Testis (tissue), 2 donors: Measurements from ENCODE around the gene ZNF865.

Source experiments
- POLR2A ChIP-seq: fragments of 450-650 bp; IDR thresholded peaks from one replicate; pipeline ENCODE4 v1.6.1; 2017; ENCODE audit warnings: antibody characterized with exemption, mild to moderate bottlenecking, moderate library complexity
- TF ChIP-seq, protein P1 (sequence below), 3 experiments: fragments of 450-650 bp in 2 of 3; fragments of 200-600 bp in 1 of 3; sonication (generic) in 1 of 3; IDR thresholded peaks; one replicate each; pipeline ENCODE4 v1.5.1; 2016 to 2019; ENCODE audit warnings: antibody characterized with exemption in 3 of 3, mild to moderate bottlenecking in 2 of 3, moderate library complexity in 1 of 3

- TF ChIP-seq, protein P1, sequence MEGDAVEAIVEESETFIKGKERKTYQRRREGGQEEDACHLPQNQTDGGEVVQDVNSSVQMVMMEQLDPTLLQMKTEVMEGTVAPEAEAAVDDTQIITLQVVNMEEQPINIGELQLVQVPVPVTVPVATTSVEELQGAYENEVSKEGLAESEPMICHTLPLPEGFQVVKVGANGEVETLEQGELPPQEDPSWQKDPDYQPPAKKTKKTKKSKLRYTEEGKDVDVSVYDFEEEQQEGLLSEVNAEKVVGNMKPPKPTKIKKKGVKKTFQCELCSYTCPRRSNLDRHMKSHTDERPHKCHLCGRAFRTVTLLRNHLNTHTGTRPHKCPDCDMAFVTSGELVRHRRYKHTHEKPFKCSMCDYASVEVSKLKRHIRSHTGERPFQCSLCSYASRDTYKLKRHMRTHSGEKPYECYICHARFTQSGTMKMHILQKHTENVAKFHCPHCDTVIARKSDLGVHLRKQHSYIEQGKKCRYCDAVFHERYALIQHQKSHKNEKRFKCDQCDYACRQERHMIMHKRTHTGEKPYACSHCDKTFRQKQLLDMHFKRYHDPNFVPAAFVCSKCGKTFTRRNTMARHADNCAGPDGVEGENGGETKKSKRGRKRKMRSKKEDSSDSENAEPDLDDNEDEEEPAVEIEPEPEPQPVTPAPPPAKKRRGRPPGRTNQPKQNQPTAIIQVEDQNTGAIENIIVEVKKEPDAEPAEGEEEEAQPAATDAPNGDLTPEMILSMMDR (IDR thresholded peaks at IDR 0.05): no peak
- TF ChIP-seq POLR2A: no peak
Measured at GRCh38 chr19:55581145-55581822, 24.2 kb upstream of the ZNF865 start.
